A673 (cell line): Measurements from ENCODE around the gene CHRNA7. TPM values are rescaled to one million over a fixed set of nuclear protein-coding genes. Genes with fewer than 3 reads are reported as not detected.

Experiments used
- BruUV-seq: library from RNA; stranded (reverse); fragments of 400-500 nt; replicated peaks from 2 replicates; lab custom pipeline; 2021; lab: Mats Ljungman, UMichigan
- CTCF ChIA-PET: fragments of 300-600 bp; sonication (Branson Sonifier 250); formaldehyde crosslinking; loops from one replicate; lab custom pipeline; 2022; ENCODE audit warnings: antibody characterized with exemption; lab: Charles Lee
- POLR2A ChIA-PET: fragments of 300-600 bp; sonication (Branson Sonifier 250); formaldehyde crosslinking; loops from one replicate; lab custom pipeline; 2022; ENCODE audit warnings: antibody characterized with exemption; ENCODE audit not compliant: low non-redundant PET; lab: Charles Lee
- DNase-seq: peaks from one replicate; pipeline ENCODE4 v3.0.0-alpha.2; 2015; ENCODE audit warnings: low spot score
- H3K27ac ChIP-seq: fragments of 200-600 bp; sonication (generic); 2 replicates; pipeline ENCODE4 v1.5.1; 2016; ENCODE audit warnings: mixed run types, low read depth, mild to moderate bottlenecking, mixed read lengths, antibody characterized with exemption, low read length; ENCODE audit not compliant: poor library complexity, severe bottlenecking
- H3K27me3 ChIP-seq: fragments of 200-600 bp; sonication (generic); replicated peaks from 2 replicates; pipeline ENCODE4 v1.6.1; 2017; ENCODE audit warnings: mixed run types, low read depth, mild to moderate bottlenecking, mixed read lengths, antibody characterized with exemption, low read length; ENCODE audit not compliant: insufficient read depth, poor library complexity
- H3K36me3 ChIP-seq: fragments of 200-600 bp; sonication (generic); 2 replicates; pipeline ENCODE4 v1.6.1; 2016; ENCODE audit warnings: mixed run types, mild to moderate bottlenecking, mixed read lengths, antibody characterized with exemption, low read length; ENCODE audit not compliant: insufficient read depth, poor library complexity, severe bottlenecking
- H3K4me1 ChIP-seq: fragments of 200-600 bp; sonication (generic); 2 replicates; pipeline ENCODE4 v1.6.1; 2017; ENCODE audit warnings: mixed run types, mild to moderate bottlenecking, mixed read lengths, antibody characterized with exemption, low read length; ENCODE audit not compliant: insufficient read depth, poor library complexity, severe bottlenecking
- H3K4me3 ChIP-seq: fragments of 200-600 bp; sonication (generic); 2 replicates; pipeline ENCODE4 v1.5.1; 2016; ENCODE audit warnings: low read depth, mixed run types, mild to moderate bottlenecking, mixed read lengths, low read length; ENCODE audit not compliant: poor library complexity, severe bottlenecking
- H3K9me3 ChIP-seq: fragments of 200-600 bp; sonication (generic); 2 replicates; pipeline ENCODE4 v1.6.1; 2016; ENCODE audit warnings: mixed run types, low read depth, mild to moderate bottlenecking, mixed read lengths, antibody characterized with exemption, low read length; ENCODE audit not compliant: poor library complexity, severe bottlenecking
- EZH2 ChIP-seq: fragments of 200-600 bp; sonication (generic); IDR thresholded peaks from 2 replicates; pipeline ENCODE4 v1.6.1; 2017; ENCODE audit warnings: borderline replicate concordance, low read depth, mild to moderate bottlenecking, mixed read lengths, antibody characterized with exemption, low read length; ENCODE audit not compliant: poor library complexity, severe bottlenecking
- intact Hi-C: fragments of 100-400 bp; cut with micrococcal nuclease; formaldehyde crosslinking; loops from one replicate; pipeline ENCODE4 v1.10.0; 2022; ENCODE audit not compliant: unreplicated experiment
- total RNA-seq: library from RNA; stranded (reverse); gene quantifications from 2 replicates; pipeline ENCODE4 v1.2.3, GENCODE V29; 2021
- TF ChIP-seq, protein P1 (sequence below): fragments of 300-800, 200-600 bp; sonication (generic); conservative IDR thresholded peaks from 2 replicates; pipeline ENCODE4 v1.5.1; 2017; ENCODE audit warnings: low read depth, mild to moderate bottlenecking, antibody characterized with exemption, low read length, moderate library complexity, mixed read lengths

The CHRNA7 gene
- total RNA-seq, 1 experiment from 2014 or later, result 3.7 TPM

- intact Hi-C loops, result no loop called here
- no peaks in the 10 kb centered on the region for H3K9me3 ChIP-seq
- TF ChIP-seq, protein P1, sequence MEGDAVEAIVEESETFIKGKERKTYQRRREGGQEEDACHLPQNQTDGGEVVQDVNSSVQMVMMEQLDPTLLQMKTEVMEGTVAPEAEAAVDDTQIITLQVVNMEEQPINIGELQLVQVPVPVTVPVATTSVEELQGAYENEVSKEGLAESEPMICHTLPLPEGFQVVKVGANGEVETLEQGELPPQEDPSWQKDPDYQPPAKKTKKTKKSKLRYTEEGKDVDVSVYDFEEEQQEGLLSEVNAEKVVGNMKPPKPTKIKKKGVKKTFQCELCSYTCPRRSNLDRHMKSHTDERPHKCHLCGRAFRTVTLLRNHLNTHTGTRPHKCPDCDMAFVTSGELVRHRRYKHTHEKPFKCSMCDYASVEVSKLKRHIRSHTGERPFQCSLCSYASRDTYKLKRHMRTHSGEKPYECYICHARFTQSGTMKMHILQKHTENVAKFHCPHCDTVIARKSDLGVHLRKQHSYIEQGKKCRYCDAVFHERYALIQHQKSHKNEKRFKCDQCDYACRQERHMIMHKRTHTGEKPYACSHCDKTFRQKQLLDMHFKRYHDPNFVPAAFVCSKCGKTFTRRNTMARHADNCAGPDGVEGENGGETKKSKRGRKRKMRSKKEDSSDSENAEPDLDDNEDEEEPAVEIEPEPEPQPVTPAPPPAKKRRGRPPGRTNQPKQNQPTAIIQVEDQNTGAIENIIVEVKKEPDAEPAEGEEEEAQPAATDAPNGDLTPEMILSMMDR, result no peak
- no peak for TF ChIP-seq EZH2
- no peaks in the 10 kb centered on the region for H3K36me3 ChIP-seq
- no peak overlapping the region for H3K27ac ChIP-seq
- H3K4me1 ChIP-seq, result no peaks in the 10 kb centered on the region
- ChIA-PET POLR2A (no interaction called here), CTCF (no interaction called here)
- H3K27me3 ChIP-seq, result peaks cover 8% of the 10 kb centered on the region
- DNase-seq, result no peak
- H3K4me3 ChIP-seq, result no peak overlapping the region
- no TSS peak for BruUV-seq
Measured at GRCh38 chr15:32120577-32121383, 90.5 kb downstream of the CHRNA7 start.

- no TSS peak for BruUV-seq
- Histone ChIP-seq H3K27ac (no peak overlapping the region), H3K4me3 (no peak overlapping the region), H3K9me3 (no peaks in the 10 kb centered on the region), H3K27me3 (peaks cover 4% of the 10 kb centered on the region), H3K4me1 (no peaks in the 10 kb centered on the region), H3K36me3 (no peaks in the 10 kb centered on the region)
- DNase-seq, result no peak
- intact Hi-C loops, result no loop called here
- TF ChIP-seq EZH2, result no peak
- TF ChIP-seq, protein P1, result no peak
- ChIA-PET POLR2A (no interaction called here), CTCF (no interaction called here)
Measured at GRCh38 chr15:32121384-32121695, 91.0 kb downstream of the CHRNA7 start.

- ChIA-PET CTCF (no interaction called here), POLR2A (no interaction called here)
- no TSS peak for BruUV-seq
- TF ChIP-seq, protein P1, result no peak
- TF ChIP-seq EZH2, result no peak
- Histone ChIP-seq H3K27ac (no peak overlapping the region), H3K36me3 (no peaks in the 10 kb centered on the region), H3K9me3 (no peaks in the 10 kb centered on the region), H3K27me3 (no peaks in the 10 kb centered on the region), H3K4me3 (no peak overlapping the region), H3K4me1 (no peaks in the 10 kb centered on the region)
- intact Hi-C loops, result no loop called here
- no peak for DNase-seq
Measured at GRCh38 chr15:32122013-32122412, 91.7 kb downstream of the CHRNA7 start.
